IPS-11a (cell line): ENCODE results near the gene DYNLRB1.
A peak's percentile ranks its signal among the peaks of the same experiment; 100 is the strongest.

Source experiments
- H3K4me3 ChIP-seq: one replicate; pipeline ENCODE4 v1.5.1; 2013; ENCODE audit warnings: low read depth, low read length, control low read depth

DYNLRB1 gene

GRCh38 chr20:34553366-34553867 lies 37.2 kb downstream of the DYNLRB1 start:
- H3K4me3 ChIP-seq: no peak overlapping the region

- peak overlapping the region; percentile 47 for H3K4me3 ChIP-seq
Measured at GRCh38 chr20:34557936-34558319, 41.7 kb downstream of the DYNLRB1 start.

- H3K4me3 ChIP-seq: peak within 1 kb of the TSS; percentile 47
Measured at GRCh38 chr20:34558320-34559218, 42.3 kb downstream of the DYNLRB1 start, which contains the start of gene MAP1LC3A. Gene MAP1LC3A (plus strand): TSS chr20:34558718. CDS start chr20:34558869, 151 bp downstream.

GRCh38 chr20:34559311-34560140 lies 43.3 kb downstream of the DYNLRB1 start:
- H3K4me3 ChIP-seq: no peak overlapping the region

- H3K4me3 ChIP-seq: no peak overlapping the region
Measured at GRCh38 chr20:34560141-34560523, 43.9 kb downstream of the DYNLRB1 start.

- H3K4me3 ChIP-seq: no peak overlapping the region
Measured at GRCh38 chr20:34560614-34561013, 44.4 kb downstream of the DYNLRB1 start.

GRCh38 chr20:34561661-34562060 lies 45.4 kb downstream of the DYNLRB1 start:
- no peak overlapping the region for H3K4me3 ChIP-seq

GRCh38 chr20:34562641-34563040 lies 46.4 kb downstream of the DYNLRB1 start:
- no peak overlapping the region for H3K4me3 ChIP-seq

GRCh38 chr20:34564833-34565232 lies 48.6 kb downstream of the DYNLRB1 start:
- H3K4me3 ChIP-seq: no peak overlapping the region

- H3K4me3 ChIP-seq: no peak overlapping the region
Measured at GRCh38 chr20:34566978-34567891, 51.0 kb downstream of the DYNLRB1 start.

- no peak overlapping the region for H3K4me3 ChIP-seq
Measured at GRCh38 chr20:34567892-34568865, 52.0 kb downstream of the DYNLRB1 start.

GRCh38 chr20:34569598-34569997 lies 53.4 kb downstream of the DYNLRB1 start:
- no peak overlapping the region for H3K4me3 ChIP-seq

- no peak overlapping the region for H3K4me3 ChIP-seq
Measured at GRCh38 chr20:34570859-34571306, 54.7 kb downstream of the DYNLRB1 start.

GRCh38 chr20:34571753-34572152 lies 55.5 kb downstream of the DYNLRB1 start:
- no peak overlapping the region for H3K4me3 ChIP-seq

- no peak overlapping the region for H3K4me3 ChIP-seq
Measured at GRCh38 chr20:34573541-34574300, 57.5 kb downstream of the DYNLRB1 start.

- no peak overlapping the region for H3K4me3 ChIP-seq
Measured at GRCh38 chr20:34574426-34574825, 58.2 kb downstream of the DYNLRB1 start.

- no peak overlapping the region for H3K4me3 ChIP-seq
Measured at GRCh38 chr20:34574861-34575260, 58.6 kb downstream of the DYNLRB1 start.

GRCh38 chr20:34575271-34575670 lies 59.0 kb downstream of the DYNLRB1 start:
- no peak overlapping the region for H3K4me3 ChIP-seq

GRCh38 chr20:34575756-34576155 lies 59.5 kb downstream of the DYNLRB1 start:
- no peak overlapping the region for H3K4me3 ChIP-seq
